GM06990 (cell line): ENCODE data around the gene PPP3CA.
A peak's percentile ranks its signal among the peaks of the same experiment; 100 is the strongest.

Source experiments
- DNase-seq: peaks from one replicate; pipeline ENCODE4 v3.0.0-alpha.2; 2011; ENCODE audit not compliant: insufficient read length; ENCODE audit errors: extremely low read depth
- H3K27me3 ChIP-seq: replicated peaks from 2 replicates; pipeline ENCODE4 v1.6.0; 2011; ENCODE audit warnings: low read length; ENCODE audit not compliant: control insufficient read depth, insufficient read depth
- H3K36me3 ChIP-seq: 2 replicates; pipeline ENCODE4 v1.5.1; 2011; ENCODE audit warnings: low read length; ENCODE audit not compliant: control insufficient read depth, insufficient read depth
- H3K4me3 ChIP-seq: replicated peaks from 2 replicates; pipeline ENCODE4 v1.5.1; 2011; ENCODE audit warnings: low read depth, mild to moderate bottlenecking, control low read depth, low read length
- CTCF ChIP-seq: IDR thresholded peaks from 2 replicates; pipeline ENCODE4 v1.5.1; 2011; ENCODE audit warnings: low read length, control low read depth, mild to moderate bottlenecking, inconsistent platforms; ENCODE audit not compliant: insufficient read depth, poor library complexity, severe bottlenecking

The PPP3CA gene

GRCh38 chr4:101262683-101263082 is 84.6 kb downstream of the PPP3CA start:
- Histone ChIP-seq H3K36me3 (no peaks in the 10 kb centered on the region), H3K27me3 (no peaks in the 10 kb centered on the region), H3K4me3 (no peak overlapping the region)
- no peak for TF ChIP-seq CTCF
- DNase-seq: no peak

- no peak overlapping the region for H3K4me3 ChIP-seq
- peak; percentile 8 for DNase-seq
- no peaks in the 10 kb centered on the region for H3K36me3 ChIP-seq
Observed at GRCh38 chr4:101259876-101260275, 87.5 kb downstream of the PPP3CA start.

GRCh38 chr4:101258883-101259282 is 88.4 kb downstream of the PPP3CA start:
- no peaks in the 10 kb centered on the region for H3K36me3 ChIP-seq
- no peaks in the 10 kb centered on the region for H3K27me3 ChIP-seq
- H3K4me3 ChIP-seq: no peak overlapping the region
- DNase-seq: no peak
- TF ChIP-seq CTCF: no peak

More at GRCh38 chr4:101259876-101260275, 87.5 kb downstream of the PPP3CA start:
- no peaks in the 10 kb centered on the region for H3K27me3 ChIP-seq
- no peak for TF ChIP-seq CTCF

GRCh38 chr4:101256222-101256621 is 91.1 kb downstream of the PPP3CA start:
- TF ChIP-seq CTCF: no peak
- no peak overlapping the region for H3K4me3 ChIP-seq
- H3K36me3 ChIP-seq: no peaks in the 10 kb centered on the region
- no peak for DNase-seq
- no peaks in the 10 kb centered on the region for H3K27me3 ChIP-seq

- Histone ChIP-seq H3K4me3 (no peak overlapping the region), H3K27me3 (no peaks in the 10 kb centered on the region), H3K36me3 (no peaks in the 10 kb centered on the region)
- TF ChIP-seq CTCF: no peak
- DNase-seq: no peak
Observed at GRCh38 chr4:101254776-101255175, 92.5 kb downstream of the PPP3CA start.

- Histone ChIP-seq H3K4me3 (no peak overlapping the region), H3K36me3 (no peaks in the 10 kb centered on the region), H3K27me3 (no peaks in the 10 kb centered on the region)
- no peak for TF ChIP-seq CTCF
- DNase-seq: no peak
Observed at GRCh38 chr4:101253121-101253520, 94.2 kb downstream of the PPP3CA start.
